Body of pancreas (tissue), 4 donors: ENCODE results near the gene CLMN. TPM values are rescaled to one million over a fixed set of nuclear protein-coding genes. Genes with fewer than 3 reads are reported as not detected.
"Not testable (repeated sequence)": the region's sequence is repeated elsewhere in the genome, so short reads cannot be mapped to it uniquely, and the experiment has no call there.

Source experiments
- ATAC-seq: fragments of 150-250 bp; one replicate; pipeline ENCODE4 v1.9.1; 2016
- DNase-seq, 4 donors: peaks; one replicate each; pipeline ENCODE4 v3.0.0-alpha.2; 2019
- H3K27ac ChIP-seq, 4 donors: fragments of 200-600 bp; sonication (generic); 1 replicate in 3 of 4; 2 replicates in 1 of 4; pipeline versions ENCODE4 v1.5.1 to v1.6.1; 2016 to 2019; ENCODE audit warnings: mild to moderate bottlenecking in 1 of 4, mixed read lengths in 1 of 4, moderate library complexity in 1 of 4
- H3K27me3 ChIP-seq, 2 donors: fragments of 200-600 bp; sonication (generic); one replicate each; pipeline ENCODE4 v1.6.0; 2016; ENCODE audit warnings: mild to moderate bottlenecking in 1 of 2
- H3K36me3 ChIP-seq, 2 donors: fragments of 200-600 bp; sonication (generic); replicated peaks in 1 of 2; 2 replicates each; pipeline ENCODE4 v1.5.1; 2016; ENCODE audit warnings: low read depth in 2 of 2; ENCODE audit not compliant: insufficient read depth in 1 of 2
- H3K4me1 ChIP-seq: fragments of 200-600 bp; sonication (generic); one replicate; pipeline ENCODE4 v1.6.0; 2016
- H3K4me3 ChIP-seq, 2 donors: fragments of 200-600 bp; sonication (generic); 1 replicate in 1 of 2; 2 replicates in 1 of 2; pipeline ENCODE4 v1.5.1; 2016 to 2019
- H3K9me3 ChIP-seq, 3 donors: fragments of 200-600 bp; sonication (generic); 1 replicate in 2 of 3; 2 replicates in 1 of 3; pipeline ENCODE4 v1.5.1; 2016
- CTCF ChIP-seq, 7 experiments: fragments of 450-650 bp in 4 of 7; fragments of 200-600 bp in 3 of 7; sonication (generic) in 3 of 7; IDR thresholded peaks; one replicate each; pipeline ENCODE4 v1.5.1; 2016 to 2019; ENCODE audit warnings: antibody characterized with exemption in 7 of 7
- POLR2A ChIP-seq, 3 donors: fragments of 450-650 bp; IDR thresholded peaks; one replicate each; pipeline ENCODE4 v1.6.1; 2016; ENCODE audit warnings: antibody characterized with exemption in 3 of 3, mild to moderate bottlenecking in 2 of 3
- WGBS, 2 donors: methylation state at CpG; one replicate each; pipeline ENCODE4 v1.1.5; 2017; 5-methylcytosine and 5-hydroxymethylcytosine counted together
- intact Hi-C: fragments of 100-400 bp; cut with DNase I; formaldehyde crosslinking; loops from one replicate; pipeline ENCODE4 v1.15.1; 2023
- total RNA-seq, 2 donors: library from RNA; depleted of rRNA; stranded (reverse); fragments of >200 nt; gene quantifications; one replicate each; pipeline ENCODE4 v1.1.0, GENCODE V29; 2016

CLMN gene
- total RNA-seq, 2 donors from 2014 or later: 53.7 to 54.7 TPM

GRCh38 chr14:95206534-95206933 lies 113.2 kb downstream of the CLMN start:
- WGBS, 2 donors: 85 to 90% methylated on average over 2 of the region's 2 CpGs
- Histone ChIP-seq H3K9me3 (no peaks in the 10 kb centered on the region), H3K36me3 (peaks cover 15 to 18% of the 10 kb centered on the region in 2 donors), H3K4me3 (no peak overlapping the region), H3K4me1 (peaks cover 5% of the 10 kb centered on the region), H3K27me3 (no peaks in the 10 kb centered on the region), H3K27ac (peak overlapping the region in 1 of 4 donors; percentile 2)
- TF ChIP-seq POLR2A (IDR thresholded peaks at IDR 0.05): no peak
- ATAC-seq (no peak), DNase-seq (no peak)
- intact Hi-C loops: no loop called here

GRCh38 chr14:95204705-95205104 lies 115.0 kb downstream of the CLMN start:
- H3K27me3 ChIP-seq: no peaks in the 10 kb centered on the region
- DNase-seq: no peak
- H3K36me3 ChIP-seq: peaks cover 15 to 18% of the 10 kb centered on the region in 2 donors
- intact Hi-C loops: no loop called here
- H3K9me3 ChIP-seq: no peaks in the 10 kb centered on the region
- no peak overlapping the region for H3K4me3 ChIP-seq
- no peak for ATAC-seq
- 83 to 92% methylated on average over 2 of the region's 2 CpGs for WGBS, 2 donors
- H3K27ac ChIP-seq: no peak overlapping the region
- TF ChIP-seq POLR2A (IDR thresholded peaks at IDR 0.05): no peak
- no peak for TF ChIP-seq CTCF (IDR thresholded peaks at IDR 0.05)
- peaks cover 7% of the 10 kb centered on the region for H3K4me1 ChIP-seq

GRCh38 chr14:95201745-95202144 lies 118.0 kb downstream of the CLMN start:
- H3K9me3 ChIP-seq, intact Hi-C loops, H3K27me3 ChIP-seq, DNase-seq, H3K4me1 ChIP-seq, H3K27ac ChIP-seq, ATAC-seq, H3K4me3 ChIP-seq: not testable (repeated sequence)
- WGBS, 2 donors: 92 to 95% methylated on average over 2 of the region's 2 CpGs
- peaks cover 13 to 15% of the 10 kb centered on the region in 2 donors for H3K36me3 ChIP-seq

GRCh38 chr14:95200404-95200803 lies 119.3 kb downstream of the CLMN start:
- WGBS, 2 donors: 46 to 53% methylated on average over 4 to 7 of the region's 7 CpGs
- ATAC-seq: no peak
- DNase-seq: peak in 3 of 4 donors; percentile 55 to 72 (median 60)

GRCh38 chr14:95199298-95199983 lies 120.3 kb downstream of the CLMN start:
- Histone ChIP-seq H3K36me3 (peaks cover 15% of the 10 kb centered on the region in 2 donors), H3K9me3 (no peaks in the 10 kb centered on the region), H3K4me3 (no peak overlapping the region), H3K27ac (no peak overlapping the region), H3K27me3 (no peaks in the 10 kb centered on the region), H3K4me1 (peaks cover 9% of the 10 kb centered on the region)
- ATAC-seq (no peak), DNase-seq (no peak)
- 83 to 87% methylated on average over 8 of the region's 8 CpGs for WGBS, 2 donors
- TF ChIP-seq POLR2A (IDR thresholded peaks at IDR 0.05) (no peak), CTCF (IDR thresholded peaks at IDR 0.05) (no peak)
- intact Hi-C loops: no loop called here

More at GRCh38 chr14:95200404-95200803, 119.3 kb downstream of the CLMN start:
- peak overlapping the region in 1 of 4 donors; percentile 10 for H3K27ac ChIP-seq
- TF ChIP-seq CTCF (IDR thresholded peaks at IDR 0.05) (no peak), POLR2A (IDR thresholded peaks at IDR 0.05) (no peak)
- no peaks in the 10 kb centered on the region for H3K27me3 ChIP-seq
- H3K4me1 ChIP-seq: peaks cover 9% of the 10 kb centered on the region
- no peak overlapping the region for H3K4me3 ChIP-seq
- no peaks in the 10 kb centered on the region for H3K9me3 ChIP-seq
- H3K36me3 ChIP-seq: peaks cover 13 to 15% of the 10 kb centered on the region in 2 donors
- intact Hi-C loops: no loop called here

- H3K27me3 ChIP-seq: no peaks in the 10 kb centered on the region
- ATAC-seq (no peak), DNase-seq (no peak)
- no peaks in the 10 kb centered on the region for H3K9me3 ChIP-seq
- intact Hi-C loops: no loop called here
- TF ChIP-seq CTCF (IDR thresholded peaks at IDR 0.05) (no peak), POLR2A (IDR thresholded peaks at IDR 0.05) (no peak)
- 90 to 97% methylated on average over 9 of the region's 9 CpGs for WGBS, 2 donors
- H3K27ac ChIP-seq: no peak overlapping the region
- peaks cover 9% of the 10 kb centered on the region for H3K4me1 ChIP-seq
- H3K4me3 ChIP-seq: no peak overlapping the region
- peaks cover 7 to 9% of the 10 kb centered on the region in 2 donors for H3K36me3 ChIP-seq
These were observed 121.4 kb downstream of the CLMN start for GRCh38 chr14:95198320-95198719.
